Left ventricle myocardium superior (tissue), 1 donor: ENCODE results near the gene DTWD1. TPM values are rescaled to one million over a fixed set of nuclear protein-coding genes. Genes with fewer than 3 reads are reported as not detected.
A peak's percentile ranks its signal among the peaks of the same experiment; 100 is the strongest.
"Not testable (repeated sequence)": the region's sequence is repeated elsewhere in the genome, so short reads cannot be mapped to it uniquely, and the experiment has no call there.

ENCODE experiments used
- ATAC-seq: fragments of 200-7000 bp; cut with Tn5 transposase; one replicate; pipeline ENCODE4 v1.9.1; 2020; ENCODE audit warnings: mild to moderate bottlenecking, moderate library complexity
- DNase-seq: peaks from one replicate; pipeline ENCODE4 v3.0.0-alpha.2; 2020
- intact Hi-C: fragments of 100-400 bp; cut with micrococcal nuclease; formaldehyde crosslinking; loops from one replicate; pipeline ENCODE4 v1.11.0; 2022
- total RNA-seq: library from RNA; stranded (reverse); fragmentation: NEBNext Ultra II Directional; extraction: Animal tissue kit (Norgen Biotek cat#: 25700); gene quantifications from one replicate; pipeline ENCODE4 v1.2.1, GENCODE V29; 2021
- donor health status: DM: no; HTN: yes; CAD: no; lungs with severe emphysema.

Gene DTWD1
- total RNA-seq, 1 donor from 2014 or later = 21.8 TPM

DNA sequence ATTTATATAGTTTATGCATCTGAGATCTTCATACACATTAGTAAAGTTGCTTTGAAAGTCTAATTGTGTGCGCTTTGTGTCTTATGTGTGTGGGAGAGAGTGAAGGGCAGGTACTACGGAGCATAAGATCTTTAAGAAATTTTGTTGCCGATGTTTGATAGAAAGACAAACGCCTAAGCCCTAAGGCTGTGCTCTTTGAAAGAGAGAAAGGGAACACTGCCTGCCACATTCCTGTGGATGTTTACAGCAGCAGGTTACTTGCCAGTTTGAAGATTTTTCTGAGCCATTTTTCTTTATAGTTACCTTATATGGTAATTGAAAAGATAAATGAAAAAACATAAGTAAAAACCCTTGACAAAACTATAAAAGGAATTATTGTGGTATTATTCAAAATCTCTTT is 17.0 kb downstream of the DTWD1 start:
- DNase-seq (no peak), ATAC-seq (no peak)
- intact Hi-C loops = no loop called here

- DNase-seq (no peak), ATAC-seq (peak; percentile 38)
- intact Hi-C loops = no loop called here
Measured at GRCh38 chr15:49644364-49644794, 23.5 kb downstream of the DTWD1 start.

GRCh38 chr15:49645277-49645676 is 24.4 kb downstream of the DTWD1 start:
- intact Hi-C loops = no loop called here
- ATAC-seq (peak; percentile 40), DNase-seq (no peak)

- intact Hi-C loops = no loop called here
- DNase-seq = peak; percentile 26
- no peak for ATAC-seq
Measured at GRCh38 chr15:49645941-49646340, 25.1 kb downstream of the DTWD1 start.

DNA sequence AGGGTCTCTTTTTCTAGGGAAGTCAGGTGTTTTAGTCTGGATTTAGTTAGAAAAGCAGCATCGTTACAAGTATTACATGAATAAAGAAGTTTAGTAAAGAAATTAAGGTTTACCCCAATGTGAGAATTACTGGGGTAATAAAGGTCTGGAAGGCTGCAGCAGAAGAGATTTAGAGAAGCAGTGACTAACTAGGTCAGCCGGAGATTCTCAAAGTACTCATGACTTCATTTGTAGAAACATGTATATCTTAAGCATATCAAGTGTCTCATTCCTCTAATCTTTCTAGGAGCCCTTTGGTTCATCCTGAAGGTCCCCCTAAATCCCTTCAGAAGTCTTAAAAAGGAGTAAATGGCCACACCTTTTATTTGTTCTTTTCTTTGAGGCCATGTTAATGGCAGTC is 26.0 kb downstream of the DTWD1 start:
- DNase-seq (no peak), ATAC-seq (no peak)
- intact Hi-C loops = no loop called here

GRCh38 chr15:49649987-49650386 is 29.1 kb downstream of the DTWD1 start:
- no peak for ATAC-seq
- DNase-seq = no peak
- intact Hi-C loops = no loop called here

GRCh38 chr15:49650676-49651075 is 29.8 kb downstream of the DTWD1 start:
- DNase-seq (no peak), ATAC-seq (no peak)
- intact Hi-C loops = no loop called here

DNA sequence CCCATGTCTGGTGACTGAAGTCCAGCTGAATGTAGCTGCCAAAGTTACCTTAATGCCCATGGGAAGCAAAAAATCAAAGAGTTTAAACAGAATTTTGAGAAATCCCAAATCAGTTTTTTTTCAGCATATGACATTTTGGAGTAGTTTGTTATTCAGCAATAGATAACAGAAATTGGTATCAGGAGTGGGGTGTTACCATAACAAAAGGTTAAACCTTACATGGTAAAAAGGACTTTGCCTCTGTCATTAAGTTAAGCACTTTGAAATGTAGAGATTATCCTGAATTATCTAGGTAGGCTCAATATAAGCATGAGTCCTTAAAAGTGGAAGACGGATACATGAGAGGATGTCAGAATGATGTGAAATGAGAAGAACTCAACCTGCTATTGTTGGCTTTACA is 32.1 kb downstream of the DTWD1 start:
- ATAC-seq = no peak
- DNase-seq = no peak
- intact Hi-C loops = no loop called here

DNA sequence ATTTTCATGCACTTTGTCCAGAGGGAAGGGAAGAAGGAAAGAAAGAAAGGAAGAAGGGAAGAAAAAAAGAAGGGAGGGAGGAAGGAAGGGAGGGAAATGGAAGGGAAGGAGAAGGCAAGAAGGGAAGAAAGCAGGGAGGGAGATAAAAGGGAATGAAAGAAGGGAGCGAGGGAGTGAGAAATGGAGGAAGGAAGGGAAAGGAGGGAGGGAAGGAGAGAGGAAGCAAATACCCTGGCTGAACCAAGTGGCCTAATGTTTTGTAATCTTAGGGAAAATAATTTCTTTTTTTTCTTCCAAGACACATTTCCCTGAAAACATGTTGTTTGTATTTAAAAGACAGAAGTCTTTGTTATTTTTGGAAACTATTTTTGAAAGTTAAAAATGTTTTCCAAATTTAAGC is 35.9 kb downstream of the DTWD1 start:
- no peak for ATAC-seq
- no peak for DNase-seq
- intact Hi-C loops = no loop called here

DNA sequence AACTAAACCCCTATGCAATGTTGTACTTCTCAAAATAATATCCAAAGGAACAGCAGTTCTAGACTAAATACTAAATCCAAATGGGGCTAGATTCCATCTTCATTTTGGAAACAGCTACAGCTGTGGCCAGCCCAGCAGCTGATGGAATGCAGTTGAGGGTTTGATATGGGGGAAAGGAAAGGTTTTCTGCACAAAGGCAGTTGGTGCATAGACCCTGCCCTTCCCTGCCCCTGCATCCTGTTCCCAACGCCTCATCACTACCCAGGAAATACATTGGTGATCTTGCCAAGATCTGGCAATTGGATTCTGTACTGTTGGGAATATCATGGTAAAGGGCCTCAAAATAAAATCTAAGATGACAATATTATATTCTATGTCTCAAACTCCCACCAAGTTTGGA is 43.9 kb downstream of the DTWD1 start:
- ATAC-seq (no peak), DNase-seq (no peak)
- intact Hi-C loops = no loop called here

- ATAC-seq, intact Hi-C loops, DNase-seq: not testable (repeated sequence)
Measured at GRCh38 chr15:49666486-49666885, 45.6 kb downstream of the DTWD1 start.

DNA sequence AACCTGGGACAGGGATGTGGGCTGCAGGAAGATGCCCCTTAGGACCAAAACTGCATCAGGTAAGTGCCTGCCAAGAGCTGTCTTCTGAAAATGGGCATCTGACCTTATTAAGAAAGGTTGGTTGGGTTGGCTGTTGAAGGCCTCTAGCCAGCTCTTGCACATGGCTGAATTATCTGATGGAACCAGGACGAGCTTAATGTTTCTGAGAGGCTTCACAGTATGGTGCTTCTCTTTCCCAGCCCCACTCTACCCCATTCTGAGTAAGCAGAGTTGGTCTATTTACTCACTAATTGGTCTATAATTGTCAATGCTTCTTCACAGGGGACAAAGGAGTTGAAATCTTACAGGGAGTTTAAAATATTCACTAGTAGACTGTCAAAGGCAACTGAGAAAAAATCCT is 48.4 kb downstream of the DTWD1 start:
- no peak for ATAC-seq
- no peak for DNase-seq
- intact Hi-C loops = no loop called here

GRCh38 chr15:49673861-49674260 is 53.0 kb downstream of the DTWD1 start:
- ATAC-seq = no peak
- DNase-seq = no peak
- intact Hi-C loops = no loop called here

GRCh38 chr15:49674370-49674769 is 53.5 kb downstream of the DTWD1 start:
- DNase-seq (no peak), ATAC-seq (no peak)
- intact Hi-C loops = no loop called here

- ATAC-seq = no peak
- intact Hi-C loops = no loop called here
- no peak for DNase-seq
Measured at GRCh38 chr15:49675041-49675440, 54.2 kb downstream of the DTWD1 start.

DNA sequence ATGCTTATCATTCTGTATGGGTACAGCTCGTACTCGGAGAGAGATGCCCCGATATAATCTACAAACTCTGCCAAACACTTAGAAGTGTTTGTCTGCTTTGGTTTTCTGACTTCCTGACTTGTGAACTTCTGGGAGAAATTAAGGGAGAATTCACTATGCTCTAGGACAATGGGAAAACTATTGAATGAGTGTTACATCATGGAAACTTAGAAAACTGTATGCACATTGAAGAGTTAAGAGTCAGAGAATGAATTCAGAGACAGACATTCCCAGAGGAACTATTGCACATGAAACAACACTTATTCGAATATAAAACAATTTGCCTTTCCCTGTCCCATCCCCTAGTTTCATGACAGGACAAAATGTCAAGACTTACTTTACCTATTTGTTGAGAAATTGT is 57.8 kb downstream of the DTWD1 start:
- ATAC-seq (peak; percentile 30), DNase-seq (no peak)
- intact Hi-C loops = no loop called here

- ATAC-seq (no peak), DNase-seq (no peak)
- intact Hi-C loops = no loop called here
Measured at GRCh38 chr15:49686599-49686998, 65.8 kb downstream of the DTWD1 start.

- intact Hi-C loops = no loop called here
- DNase-seq (no peak), ATAC-seq (no peak)
Measured at GRCh38 chr15:49688135-49688790, 67.4 kb downstream of the DTWD1 start.

DNA sequence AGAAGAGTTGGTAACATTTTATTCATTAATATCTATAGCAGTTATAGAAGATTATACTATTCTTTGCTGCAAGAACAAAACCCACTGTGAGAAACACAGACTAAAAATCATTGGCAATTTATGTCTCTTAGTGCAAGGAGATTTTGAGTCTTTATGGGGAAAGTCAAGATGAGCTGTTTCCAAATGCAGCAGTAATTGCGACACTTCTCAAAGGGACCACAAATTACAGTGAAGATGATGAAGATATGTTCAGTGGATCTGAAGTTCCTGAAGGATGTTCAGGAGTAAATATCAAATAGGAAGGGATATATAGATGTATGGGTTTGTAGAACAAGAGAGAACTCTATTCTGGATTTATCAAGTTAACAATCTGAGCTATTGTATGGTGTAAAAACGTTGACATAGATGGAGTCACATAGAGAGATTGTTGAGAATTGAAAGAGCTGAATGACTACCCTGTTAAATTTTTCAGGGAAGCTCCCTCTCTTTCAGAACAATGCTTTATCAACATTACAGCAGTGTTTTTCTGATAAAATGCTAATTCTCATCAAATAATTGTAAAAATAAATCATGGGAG is 71.8 kb downstream of the DTWD1 start:
- DNase-seq (no peak), ATAC-seq (no peak)
- intact Hi-C loops = no loop called here

- no peak for ATAC-seq
- DNase-seq = no peak
- intact Hi-C loops = no loop called here
Measured at GRCh38 chr15:49693498-49693897, 72.7 kb downstream of the DTWD1 start.

DNA sequence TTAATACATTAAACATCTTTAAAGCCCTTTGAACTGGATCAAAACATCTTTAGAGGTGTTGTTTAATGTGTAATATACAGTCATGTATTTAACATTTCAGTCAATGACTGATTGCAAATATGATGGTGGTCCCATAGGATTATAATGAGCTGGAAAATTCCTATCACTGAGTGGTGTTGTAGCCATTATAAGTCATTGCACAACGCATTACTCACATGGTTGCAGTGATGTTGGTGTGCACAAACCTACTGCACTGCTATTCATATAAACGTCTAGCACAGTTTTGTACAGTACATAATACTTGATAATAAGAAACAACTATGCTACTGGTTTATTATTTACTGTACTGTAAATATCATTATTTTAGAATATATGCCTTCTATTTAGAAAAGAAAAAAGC is 75.6 kb downstream of the DTWD1 start:
- ATAC-seq (no peak), DNase-seq (no peak)
- intact Hi-C loops = no loop called here
